LNCAP (cell line): ENCODE measurements around the gene SLCO3A1.

ENCODE experiments used
- CTCF ChIP-seq: fragments of 450-650 bp; IDR thresholded peaks from 2 replicates; pipeline ENCODE4 v1.5.1; 2017; ENCODE audit warnings: mild to moderate bottlenecking

The SLCO3A1 gene

GRCh38 chr15:92033723-92034122, 180.2 kb downstream of the SLCO3A1 start:
- no peak for TF ChIP-seq CTCF

- no peak for TF ChIP-seq CTCF
Observed at GRCh38 chr15:92034227-92034626, 180.7 kb downstream of the SLCO3A1 start.

- no peak for TF ChIP-seq CTCF
Observed at GRCh38 chr15:92035551-92035950, 182.0 kb downstream of the SLCO3A1 start.

- no peak for TF ChIP-seq CTCF
Observed at GRCh38 chr15:92035961-92036360, 182.5 kb downstream of the SLCO3A1 start.

GRCh38 chr15:92037491-92037890, 184.0 kb downstream of the SLCO3A1 start:
- TF ChIP-seq CTCF, result no peak

GRCh38 chr15:92040350-92040749, 186.8 kb downstream of the SLCO3A1 start:
- TF ChIP-seq CTCF, result no peak

GRCh38 chr15:92041371-92041770, 187.9 kb downstream of the SLCO3A1 start:
- no peak for TF ChIP-seq CTCF

- no peak for TF ChIP-seq CTCF
Observed at GRCh38 chr15:92043283-92043682, 189.8 kb downstream of the SLCO3A1 start.
